Right lobe of liver (tissue), 4 donors: Measurements from ENCODE around the gene MDN1.
"Not testable (repeated sequence)": the region's sequence is repeated elsewhere in the genome, so short reads cannot be mapped to it uniquely, and the experiment has no call there.

Experiments used
- CTCF ChIP-seq, 4 donors: fragments of 200-600 bp in 3 of 4; fragments of 450-650 bp in 1 of 4; IDR thresholded peaks; one replicate each; pipeline versions ENCODE4 v1.5.1 to v1.8.0; 2016 to 2022; ENCODE audit warnings: antibody characterized with exemption in 4 of 4, mild to moderate bottlenecking in 2 of 4
- POLR2A ChIP-seq: fragments of 450-650 bp; IDR thresholded peaks from one replicate; pipeline ENCODE4 v1.6.1; 2017; ENCODE audit warnings: antibody characterized with exemption, mild to moderate bottlenecking
- donor health status: DM: no; HTN: no; CAD: no.
- donor health status: DM: no; HTN: no; CAD: no.
- donor health status: DM: no; HTN: yes; CAD: no.

- TF ChIP-seq CTCF (IDR thresholded peaks at IDR 0.05); POLR2A: not testable (repeated sequence)
Observed at GRCh38 chr6:89847513-89847912, 27.9 kb upstream of the MDN1 start.
